Islet precursor cell (in vitro differentiated cells): ENCODE data around the gene RIOX2.
"Not testable (repeated sequence)": the region's sequence is repeated elsewhere in the genome, so short reads cannot be mapped to it uniquely, and the experiment has no call there.

Source experiments
- DNase-seq: peaks from one replicate; pipeline ENCODE4 v3.0.0-alpha.2; 2018

Gene RIOX2

GRCh38 chr3:97950360-97950759, 21.9 kb downstream of the RIOX2 start:
- DNase-seq: no peak

DNA sequence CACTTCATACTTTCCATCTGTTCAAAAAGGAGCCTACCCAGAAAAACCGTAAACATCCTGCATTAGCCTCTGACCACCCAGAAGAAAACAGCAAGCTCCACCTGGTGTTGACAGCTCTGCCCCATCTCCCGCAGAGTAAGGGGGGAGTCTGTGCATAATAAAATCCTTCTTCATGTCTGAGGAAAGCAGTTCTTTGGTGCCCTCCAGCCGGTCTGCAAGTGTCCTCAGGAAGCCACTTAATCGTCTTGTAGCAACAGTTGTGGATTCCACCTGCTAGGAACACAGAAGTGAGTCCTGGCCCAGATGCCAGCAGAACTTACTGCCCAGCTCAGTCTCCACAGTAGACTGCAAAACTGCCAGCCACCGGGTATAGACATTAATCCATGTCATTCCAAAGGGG, 22.5 kb downstream of the RIOX2 start:
- no peak for DNase-seq

DNA sequence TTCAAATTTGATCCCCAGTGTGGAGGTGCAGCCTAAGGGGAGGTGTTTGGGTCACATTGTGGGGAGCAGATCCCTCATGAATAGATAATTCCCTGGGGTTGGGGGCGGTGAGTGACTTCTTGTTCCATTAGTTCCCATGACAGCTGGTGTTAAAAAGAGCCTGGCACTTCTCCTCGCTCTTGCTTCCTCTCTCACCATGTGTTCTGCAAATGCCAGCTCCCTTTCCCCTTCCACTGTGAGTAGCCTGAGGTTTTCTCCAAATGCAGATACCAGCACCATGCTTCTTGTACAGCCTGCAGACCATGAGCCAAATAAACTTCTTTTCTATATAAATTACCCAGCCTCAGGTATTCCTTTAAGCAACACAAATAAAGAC, 23.1 kb downstream of the RIOX2 start:
- DNase-seq: no peak

DNA sequence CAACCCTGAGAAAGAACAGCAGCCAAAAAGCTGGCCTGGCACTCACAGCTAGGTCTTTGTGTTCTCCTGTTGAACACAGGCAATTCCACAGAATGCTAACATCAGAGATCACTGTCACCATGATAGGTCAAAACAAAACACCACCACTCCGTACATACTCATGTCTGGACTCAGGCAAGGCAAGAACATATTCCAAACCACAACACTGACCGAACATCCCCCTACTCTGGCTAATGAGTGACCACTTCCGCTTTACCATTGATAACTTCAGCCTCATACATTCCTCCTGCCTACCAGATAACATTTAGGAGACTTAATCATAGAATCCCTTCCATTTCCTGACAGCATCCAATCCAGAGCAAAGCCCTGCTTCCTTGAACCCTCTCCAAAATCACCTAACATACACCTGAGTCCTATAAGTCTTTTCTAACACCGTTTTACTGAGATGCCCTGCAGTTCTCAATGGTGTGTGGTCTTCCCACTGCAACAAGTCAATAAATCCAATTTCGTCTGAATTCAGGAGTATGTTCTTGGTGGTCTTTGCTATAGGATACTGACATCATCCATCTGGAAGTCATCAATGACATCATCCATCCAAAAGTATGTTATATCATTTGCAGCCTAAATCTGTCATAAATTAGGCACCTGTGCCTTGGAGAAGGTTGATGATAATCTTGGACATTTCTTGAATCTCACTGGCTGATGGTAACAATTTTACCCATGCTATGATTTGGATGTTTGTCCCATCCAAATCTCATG, 23.7 kb downstream of the RIOX2 start:
- no peak for DNase-seq

DNA sequence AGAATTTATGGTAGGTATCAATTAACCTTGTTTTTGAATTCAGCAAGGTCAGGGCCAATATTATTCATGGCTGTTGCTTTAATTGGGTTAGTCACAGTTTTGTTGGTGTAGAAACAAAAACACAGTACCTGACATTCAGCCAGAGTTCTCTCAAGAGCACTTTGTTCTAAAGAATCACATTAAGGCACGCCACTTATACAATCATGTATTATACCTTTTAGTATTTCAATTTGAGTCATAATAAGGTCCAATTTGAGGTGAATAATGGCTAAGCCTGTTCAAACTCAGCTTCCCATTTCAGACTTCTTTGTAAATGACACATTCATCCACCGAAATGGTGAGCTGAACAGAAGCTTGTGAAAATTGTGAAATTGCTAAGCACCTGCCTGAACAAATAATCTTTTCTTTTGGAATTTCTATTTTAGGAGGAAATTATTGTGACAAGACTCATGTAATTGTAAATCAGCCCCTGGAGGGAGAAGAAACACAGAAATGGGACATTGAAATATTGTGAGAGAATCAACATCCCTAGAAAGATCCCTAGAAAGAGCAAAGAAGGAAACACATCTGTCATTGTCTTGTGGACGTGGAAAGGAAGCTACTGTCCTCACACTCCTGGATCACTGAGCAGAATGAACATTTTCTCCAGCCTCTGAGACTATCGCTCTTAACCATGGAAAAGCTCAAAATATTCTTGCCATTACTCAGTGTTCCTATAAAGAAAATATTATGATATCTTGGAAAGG, 29.3 kb downstream of the RIOX2 start:
- no peak for DNase-seq

DNA sequence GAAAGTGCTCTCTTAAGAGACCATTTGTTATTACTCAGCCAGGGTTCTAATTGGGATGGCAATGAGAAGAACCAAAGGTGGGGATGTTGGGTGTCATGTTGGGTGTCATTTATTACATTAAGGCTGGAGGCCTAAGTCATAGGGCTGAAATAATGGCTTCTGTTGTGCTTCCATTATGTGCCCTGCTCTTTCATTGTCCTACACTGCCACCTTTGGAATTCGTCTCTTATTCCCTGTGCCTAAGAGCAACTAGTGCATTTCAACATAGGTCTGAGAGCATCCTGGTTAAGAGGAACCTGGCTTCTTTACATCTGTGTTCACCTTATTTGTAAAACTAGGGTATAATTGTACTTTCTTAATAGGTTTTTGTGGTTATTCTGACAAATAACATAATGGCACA, 32.2 kb downstream of the RIOX2 start:
- DNase-seq: no peak

DNA sequence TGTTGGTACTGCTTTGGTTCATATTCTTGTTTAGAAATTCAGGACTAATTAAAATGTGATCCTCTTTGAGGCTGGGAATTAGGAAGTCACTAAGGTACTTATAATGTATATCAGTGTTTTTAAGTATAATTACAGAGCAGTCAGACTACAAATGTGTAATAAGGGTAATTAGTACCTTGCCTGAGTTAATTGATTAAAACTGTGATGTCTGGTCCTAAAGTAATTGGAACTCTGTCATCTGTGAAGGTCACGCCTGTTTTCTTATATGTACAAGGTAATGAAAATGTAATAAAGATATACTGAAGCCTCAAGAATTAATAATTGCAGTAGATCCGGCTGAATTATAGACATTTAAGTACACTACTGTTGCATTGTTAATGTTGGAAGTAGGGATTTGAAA, 32.8 kb downstream of the RIOX2 start:
- no peak for DNase-seq

DNA sequence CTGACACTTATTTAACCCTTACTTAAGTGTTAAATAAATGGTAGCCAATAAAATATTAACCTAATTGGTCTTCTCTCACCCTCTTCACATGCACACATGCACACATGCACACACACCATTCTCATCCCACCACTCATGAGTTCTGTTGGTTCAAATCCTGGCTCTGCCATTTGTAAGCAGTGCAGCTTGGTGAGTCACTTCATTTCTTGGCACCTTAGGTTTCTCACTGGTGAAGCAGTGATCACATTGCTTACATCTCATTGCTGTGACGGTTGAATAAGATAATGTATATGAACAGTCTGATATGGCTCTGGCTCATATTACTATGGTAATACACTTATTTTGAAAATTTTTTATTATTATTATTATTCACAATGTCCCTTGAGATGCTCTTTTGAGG, 33.8 kb downstream of the RIOX2 start:
- no peak for DNase-seq

GRCh38 chr3:97937205-97937604, 35.0 kb downstream of the RIOX2 start:
- no peak for DNase-seq

- DNase-seq: no peak
Measured at GRCh38 chr3:97935842-97936241, 36.4 kb downstream of the RIOX2 start.

DNA sequence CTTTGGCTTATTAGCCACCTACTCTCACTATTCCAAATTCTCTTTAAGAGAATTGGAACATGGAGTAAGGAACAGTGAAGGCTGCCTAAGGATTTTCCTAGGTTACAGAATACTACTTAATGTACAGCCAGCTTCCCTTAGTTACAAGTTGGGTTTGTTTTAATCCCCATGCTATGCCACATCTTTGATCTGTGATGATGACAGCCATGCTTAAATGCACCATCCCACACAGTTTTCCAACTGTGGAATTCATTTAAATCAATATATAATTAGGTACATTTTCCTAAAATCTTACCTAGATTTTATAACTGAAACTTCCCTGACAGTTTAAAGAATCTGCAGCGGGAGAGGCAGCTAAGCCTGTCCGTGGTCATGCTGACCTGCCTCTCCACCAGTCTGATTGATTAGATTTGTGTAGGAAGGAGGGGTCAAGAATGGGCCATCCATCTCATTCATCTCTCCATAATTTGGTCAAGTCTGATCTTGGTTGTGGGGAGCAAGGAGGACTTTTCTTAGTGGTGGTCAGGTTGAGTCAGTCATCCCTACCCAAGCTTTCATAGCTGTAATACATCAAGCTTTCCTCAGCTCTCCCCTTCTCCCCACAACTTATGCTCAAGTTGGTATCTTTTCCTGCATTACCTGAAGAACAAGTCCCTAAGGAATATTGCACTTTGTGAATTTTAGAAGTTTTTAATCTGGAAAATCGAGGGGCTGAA, 37.1 kb downstream of the RIOX2 start:
- DNase-seq: no peak

GRCh38 chr3:97932387-97932801, 39.8 kb downstream of the RIOX2 start:
- no peak for DNase-seq

- DNase-seq: no peak
Measured at GRCh38 chr3:97931218-97931617, 41.0 kb downstream of the RIOX2 start.

GRCh38 chr3:97930018-97930417, 42.2 kb downstream of the RIOX2 start:
- no peak for DNase-seq

GRCh38 chr3:97928986-97929385, 43.2 kb downstream of the RIOX2 start:
- no peak for DNase-seq

GRCh38 chr3:97927704-97928103, 44.5 kb downstream of the RIOX2 start:
- DNase-seq: no peak

- no peak for DNase-seq
Measured at GRCh38 chr3:97917813-97918536, 54.3 kb downstream of the RIOX2 start.

DNA sequence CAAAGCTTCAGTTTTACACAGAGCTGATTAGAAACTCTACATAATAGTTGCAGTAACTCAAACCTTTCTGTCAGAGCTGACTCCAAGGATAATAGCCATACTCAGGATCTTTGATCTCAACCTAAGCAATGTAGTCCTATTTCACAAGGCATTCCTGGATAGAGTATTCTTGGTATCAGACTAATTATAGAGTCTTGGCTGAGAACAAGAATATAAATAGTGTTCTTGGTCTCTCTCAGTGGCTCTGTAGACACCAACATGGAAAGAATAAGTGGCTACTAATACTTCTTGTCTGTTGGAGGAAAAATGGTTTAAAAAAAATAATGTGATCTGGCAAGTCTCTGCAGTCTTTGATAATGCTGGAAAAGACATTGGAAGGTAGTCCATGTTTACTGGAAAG, 55.7 kb downstream of the RIOX2 start:
- DNase-seq: no peak

DNA sequence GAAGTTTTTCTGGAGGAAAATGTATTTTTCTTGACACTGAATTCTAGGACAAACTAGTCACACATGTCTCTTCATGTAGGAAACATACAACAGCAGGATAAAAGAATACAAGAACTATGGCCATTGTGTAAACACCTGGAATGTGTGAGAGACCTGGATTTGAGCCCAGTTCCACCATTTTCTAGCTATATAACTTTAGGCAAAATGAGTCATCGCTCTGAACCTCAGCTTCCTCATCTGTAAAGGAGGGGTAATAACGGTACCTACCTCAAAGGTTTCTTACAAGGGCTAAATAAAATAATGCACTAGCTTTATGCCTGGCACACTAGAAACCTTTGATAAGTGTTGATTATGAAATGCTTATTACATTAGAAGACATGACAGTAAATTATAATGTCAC, 57.8 kb downstream of the RIOX2 start:
- DNase-seq: no peak

DNA sequence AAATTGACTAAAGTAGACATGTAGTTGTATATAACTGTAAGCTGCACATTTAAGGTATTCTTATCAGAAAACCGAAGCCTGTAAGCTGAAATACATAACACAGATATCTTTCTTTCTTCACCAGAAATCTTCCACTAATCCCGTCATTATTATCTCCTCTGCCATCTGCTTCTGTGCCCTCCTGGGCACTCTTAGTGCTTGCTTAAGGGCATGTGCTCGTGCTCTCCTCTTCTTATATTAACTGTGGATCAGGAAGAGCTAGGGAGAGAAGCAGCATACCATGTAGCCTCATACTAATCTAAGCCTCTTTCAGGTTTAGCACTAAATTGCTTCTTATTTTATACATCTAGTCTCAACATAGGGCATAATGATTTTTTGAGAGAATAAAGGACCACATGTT, 60.8 kb downstream of the RIOX2 start:
- DNase-seq: no peak

DNA sequence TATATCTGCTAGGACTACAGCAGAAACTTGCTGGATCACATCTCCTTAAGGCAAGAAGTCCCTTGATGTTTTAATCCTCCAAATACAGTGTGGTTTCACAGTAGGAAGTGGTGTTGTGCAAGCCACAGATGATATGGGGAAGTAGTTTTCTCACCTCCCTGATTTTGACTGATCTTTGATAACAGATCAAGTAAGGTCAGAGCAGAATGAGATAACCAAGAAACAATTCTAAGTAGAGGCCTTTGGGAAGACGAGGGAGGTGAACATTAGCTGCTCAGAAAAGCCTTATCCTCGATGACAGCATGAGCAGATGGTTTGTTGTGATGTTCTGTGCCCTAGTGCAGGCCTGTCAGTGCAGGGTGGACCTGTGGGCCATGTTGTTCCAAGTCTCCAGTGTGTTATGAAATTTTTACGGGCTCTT, 61.3 kb downstream of the RIOX2 start:
- no peak for DNase-seq

- DNase-seq: not testable (repeated sequence)
Measured at GRCh38 chr3:97910236-97910831, 61.9 kb downstream of the RIOX2 start.

DNA sequence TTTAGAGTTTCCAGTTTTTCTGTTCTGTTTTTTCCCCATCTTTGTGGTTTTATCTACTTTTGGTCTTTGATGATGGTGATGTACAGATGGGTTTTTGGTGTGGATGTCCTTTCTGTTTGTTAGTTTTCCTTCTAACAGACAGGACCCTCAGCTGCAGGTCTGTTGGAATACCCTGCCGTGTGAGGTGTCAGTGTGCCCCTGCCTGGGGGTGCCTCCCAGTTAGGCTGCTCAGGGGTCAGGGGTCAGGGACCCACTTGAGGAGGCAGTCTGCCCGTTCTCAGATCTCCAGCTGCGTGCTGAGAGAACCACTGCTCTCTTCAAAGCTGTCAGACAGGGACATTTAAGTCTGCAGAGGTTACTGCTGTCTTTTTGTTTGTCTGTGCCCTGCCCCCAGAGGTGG, 62.4 kb downstream of the RIOX2 start:
- DNase-seq: not testable (repeated sequence)
